SK-N-SH (cell line): ENCODE measurements around the gene ERGIC1.

Experiments used
- CTCF ChIP-seq: fragments of 200-600 bp; sonication (generic); IDR thresholded peaks from 2 replicates; pipeline ENCODE4 v1.6.1; 2017; ENCODE audit warnings: antibody characterized with exemption, mild to moderate bottlenecking, moderate library complexity
- EP300 ChIP-seq, 2 experiments: IDR thresholded peaks; 2 replicates each; pipeline versions ENCODE4 v1.4.0 to v1.6.1; 2012; ENCODE audit warnings: borderline replicate concordance in 1 of 2, low read depth in 1 of 2, low read length in 1 of 2
- EZH2phosphoT487 ChIP-seq: fragments of 200-600 bp; sonication (generic); IDR thresholded peaks from 2 replicates; pipeline ENCODE4 v1.6.1; 2017; ENCODE audit warnings: low read depth, mixed run types, mild to moderate bottlenecking, antibody characterized with exemption, moderate library complexity, borderline replicate concordance
- JUND ChIP-seq: IDR thresholded peaks from 2 replicates; pipeline ENCODE4 v1.4.0; 2012
- MXI1 ChIP-seq: IDR thresholded peaks from 2 replicates; pipeline ENCODE4 v1.6.1; 2012; ENCODE audit warnings: mild to moderate bottlenecking, low read depth, low read length, improper control_type of control experiment
- POLR2AphosphoS5 ChIP-seq: IDR thresholded peaks from 2 replicates; pipeline ENCODE4 v1.6.1; 2012; ENCODE audit warnings: low read depth, low read length
- RAD21 ChIP-seq: IDR thresholded peaks from 2 replicates; pipeline ENCODE4 v1.6.1; 2012; ENCODE audit warnings: mild to moderate bottlenecking, low read length
- REST ChIP-seq: IDR thresholded peaks from 2 replicates; pipeline ENCODE4 v1.6.1; 2012; ENCODE audit warnings: mild to moderate bottlenecking, low read depth, low read length, moderate library complexity
- TCF12 ChIP-seq: IDR thresholded peaks from 2 replicates; pipeline ENCODE4 v1.4.0; 2012
- ZBTB33 ChIP-seq: IDR thresholded peaks from 2 replicates; pipeline ENCODE4 v1.4.0; 2012; ENCODE audit warnings: low read depth, borderline replicate concordance

- TF ChIP-seq JUND = no peak
- no peak for TF ChIP-seq EZH2phosphoT487
- TF ChIP-seq ZBTB33 = no peak
- TF ChIP-seq CTCF = no peak
- no peak for TF ChIP-seq RAD21
- no peak for TF ChIP-seq REST
- no peak for TF ChIP-seq MXI1
- no peak for TF ChIP-seq EP300 (IDR thresholded peaks at IDR 0.05; ENCODE audit: borderline replicate concordance in 1 of 2, low read depth in 1 of 2, low read length in 1 of 2)
- no peak for TF ChIP-seq POLR2AphosphoS5
- no peak for TF ChIP-seq TCF12
Observed at GRCh38 chr5:172878585-172878932, 44.5 kb downstream of the ERGIC1 start.
